ENCODE results near the gene MCC.

DNA sequence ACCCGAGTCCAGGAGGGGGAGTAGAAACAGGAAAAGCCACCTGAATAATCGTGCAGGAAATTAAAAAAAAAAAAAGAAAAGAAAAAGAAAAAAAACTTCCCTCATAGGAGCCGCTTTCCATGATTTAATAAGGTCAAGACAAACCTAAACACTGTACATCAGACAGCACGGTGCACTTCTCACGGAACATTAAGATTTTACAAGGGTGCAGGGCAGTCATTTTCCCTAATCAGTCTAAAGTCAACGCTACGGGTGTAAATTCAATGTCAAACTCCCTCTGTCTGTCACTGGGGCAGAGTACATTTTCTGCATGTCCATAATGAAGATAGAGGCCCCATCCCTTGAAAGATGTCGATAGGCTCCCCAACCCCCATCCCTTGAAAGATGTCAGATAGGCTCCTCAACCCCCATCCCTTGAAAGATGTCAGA is 193.1 kb downstream of the MCC start:
- TF ChIP-seq, protein P1, sequence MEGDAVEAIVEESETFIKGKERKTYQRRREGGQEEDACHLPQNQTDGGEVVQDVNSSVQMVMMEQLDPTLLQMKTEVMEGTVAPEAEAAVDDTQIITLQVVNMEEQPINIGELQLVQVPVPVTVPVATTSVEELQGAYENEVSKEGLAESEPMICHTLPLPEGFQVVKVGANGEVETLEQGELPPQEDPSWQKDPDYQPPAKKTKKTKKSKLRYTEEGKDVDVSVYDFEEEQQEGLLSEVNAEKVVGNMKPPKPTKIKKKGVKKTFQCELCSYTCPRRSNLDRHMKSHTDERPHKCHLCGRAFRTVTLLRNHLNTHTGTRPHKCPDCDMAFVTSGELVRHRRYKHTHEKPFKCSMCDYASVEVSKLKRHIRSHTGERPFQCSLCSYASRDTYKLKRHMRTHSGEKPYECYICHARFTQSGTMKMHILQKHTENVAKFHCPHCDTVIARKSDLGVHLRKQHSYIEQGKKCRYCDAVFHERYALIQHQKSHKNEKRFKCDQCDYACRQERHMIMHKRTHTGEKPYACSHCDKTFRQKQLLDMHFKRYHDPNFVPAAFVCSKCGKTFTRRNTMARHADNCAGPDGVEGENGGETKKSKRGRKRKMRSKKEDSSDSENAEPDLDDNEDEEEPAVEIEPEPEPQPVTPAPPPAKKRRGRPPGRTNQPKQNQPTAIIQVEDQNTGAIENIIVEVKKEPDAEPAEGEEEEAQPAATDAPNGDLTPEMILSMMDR (IDR thresholded peaks at IDR 0.05; ENCODE audit: low read length), result 0 out of 2 replicates have a peak, but pooled peaks have one; percentile 4
- TF ChIP-seq EZH2 (optimal IDR thresholded peaks at IDR 0.05; ENCODE audit: low read depth, low read length), result no peak

Data from MM.1S (cell line).